Mucosa of stomach (tissue), 1 donor: ENCODE measurements around the gene CBLB.

Experiments
- H3K27me3 ChIP-seq: one replicate; pipeline ENCODE4 v1.7.0; 2013; ENCODE audit warnings: mild to moderate bottlenecking, low read length; ENCODE audit not compliant: control insufficient read depth, insufficient read depth
- H3K36me3 ChIP-seq: one replicate; pipeline ENCODE4 v1.7.0; 2013; ENCODE audit warnings: low read length; ENCODE audit not compliant: control insufficient read depth, insufficient read depth
- H3K4me1 ChIP-seq: one replicate; pipeline ENCODE4 v1.7.0; 2013; ENCODE audit warnings: mild to moderate bottlenecking, low read length; ENCODE audit not compliant: control insufficient read depth, insufficient read depth
- H3K4me3 ChIP-seq: one replicate; pipeline ENCODE4 v1.7.0; 2013; ENCODE audit warnings: low read length
- H3K9ac ChIP-seq: one replicate; pipeline ENCODE4 v1.7.0; 2013; ENCODE audit warnings: mild to moderate bottlenecking, low read length, moderate library complexity
- H3K9me3 ChIP-seq: one replicate; pipeline ENCODE4 v1.7.0; 2013; ENCODE audit warnings: mild to moderate bottlenecking, low read length, moderate library complexity; ENCODE audit not compliant: control insufficient read depth
- donor health status: Pancreatic carcinoma.

The CBLB gene

DNA sequence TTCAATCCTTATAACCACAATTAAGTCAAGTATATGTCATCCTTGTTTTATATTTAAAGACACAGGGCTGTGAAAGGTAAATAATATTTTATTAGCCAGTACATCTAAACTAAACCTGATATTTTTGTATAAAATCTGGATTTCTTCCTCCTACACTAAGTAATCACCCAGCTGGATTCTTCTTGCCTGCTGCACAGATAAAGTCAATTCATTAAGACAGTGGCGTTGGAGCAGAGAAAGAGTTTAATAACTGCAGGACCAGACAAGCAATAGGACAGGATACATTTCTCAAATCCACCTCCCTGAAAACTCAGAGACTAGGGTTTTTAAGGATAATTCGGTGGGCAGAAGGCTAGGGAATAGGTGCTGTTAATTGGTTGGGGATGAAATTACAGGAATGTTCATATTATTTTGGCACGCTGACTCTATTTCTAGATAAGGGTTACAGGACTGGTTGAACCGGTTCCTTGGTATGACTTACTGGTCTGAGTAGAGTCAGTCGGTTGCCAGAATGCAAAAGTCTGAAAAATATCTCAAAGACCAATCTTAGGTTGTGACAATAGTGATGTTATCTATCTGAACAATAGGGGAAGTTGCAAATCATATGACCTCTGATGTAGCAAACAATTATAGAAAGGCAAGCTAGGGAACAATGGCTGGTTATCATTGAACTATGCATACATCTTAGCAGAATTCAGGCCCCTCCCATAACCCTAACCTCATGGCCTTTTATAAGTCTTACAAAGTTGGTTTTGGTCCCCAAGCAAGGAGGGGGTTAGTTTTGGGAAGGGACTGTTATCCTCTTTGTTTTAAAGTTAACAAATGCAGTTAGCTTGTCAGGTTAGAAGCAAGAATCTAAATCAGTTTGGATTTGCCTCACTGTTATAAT is 257.3 kb downstream of the CBLB start:
- Histone ChIP-seq H3K27me3 (no peaks in the 10 kb centered on the region), H3K9ac (no peak overlapping the region), H3K4me3 (no peak overlapping the region), H3K36me3 (no peaks in the 10 kb centered on the region), H3K4me1 (no peaks in the 10 kb centered on the region), H3K9me3 (no peaks in the 10 kb centered on the region)

DNA sequence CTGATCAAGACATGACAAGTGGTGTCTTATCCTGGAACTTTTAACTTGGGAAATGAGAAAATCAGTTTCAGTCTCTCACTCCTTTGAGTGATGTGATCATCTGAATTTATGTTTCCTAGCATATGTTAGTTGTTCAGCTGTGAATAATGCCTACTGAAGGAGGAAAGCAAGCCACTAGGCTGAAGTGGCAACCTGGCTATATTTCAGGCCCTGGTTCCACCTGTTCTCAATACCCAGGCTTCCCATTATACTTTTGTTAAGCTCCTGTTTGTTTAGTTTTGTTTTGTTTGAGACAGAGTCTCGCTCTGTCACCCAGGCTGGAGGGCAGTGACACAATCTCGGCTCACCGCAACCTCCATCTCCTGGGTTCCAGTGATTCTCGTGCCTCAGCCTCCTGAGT is 258.3 kb downstream of the CBLB start:
- no peaks in the 10 kb centered on the region for H3K9me3 ChIP-seq
- no peak overlapping the region for H3K9ac ChIP-seq
- no peaks in the 10 kb centered on the region for H3K36me3 ChIP-seq
- H3K27me3 ChIP-seq, result no peaks in the 10 kb centered on the region
- no peak overlapping the region for H3K4me3 ChIP-seq
- no peaks in the 10 kb centered on the region for H3K4me1 ChIP-seq

DNA sequence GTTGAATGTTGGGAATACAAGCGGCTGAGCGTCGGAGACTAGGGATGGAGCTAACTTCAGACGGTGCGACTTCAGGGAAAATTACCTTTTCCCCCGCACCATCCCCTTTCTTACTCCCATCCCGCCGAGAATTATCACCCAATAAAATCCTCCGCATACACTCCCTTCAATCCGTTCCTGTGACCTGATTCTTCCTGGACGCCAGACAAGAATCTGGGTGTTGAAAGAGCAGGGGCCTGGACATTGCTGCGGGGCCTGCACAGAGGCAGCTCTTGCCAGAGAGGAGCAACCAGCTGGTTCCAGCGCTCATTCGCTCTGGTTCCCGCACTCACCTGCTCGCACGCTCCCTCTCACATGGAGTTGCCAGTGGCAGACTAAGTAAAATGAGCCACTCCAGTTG is 260.2 kb downstream of the CBLB start:
- H3K27me3 ChIP-seq, result no peaks in the 10 kb centered on the region
- no peaks in the 10 kb centered on the region for H3K9me3 ChIP-seq
- no peak overlapping the region for H3K9ac ChIP-seq
- H3K4me3 ChIP-seq, result no peak overlapping the region
- no peaks in the 10 kb centered on the region for H3K36me3 ChIP-seq
- no peaks in the 10 kb centered on the region for H3K4me1 ChIP-seq

DNA sequence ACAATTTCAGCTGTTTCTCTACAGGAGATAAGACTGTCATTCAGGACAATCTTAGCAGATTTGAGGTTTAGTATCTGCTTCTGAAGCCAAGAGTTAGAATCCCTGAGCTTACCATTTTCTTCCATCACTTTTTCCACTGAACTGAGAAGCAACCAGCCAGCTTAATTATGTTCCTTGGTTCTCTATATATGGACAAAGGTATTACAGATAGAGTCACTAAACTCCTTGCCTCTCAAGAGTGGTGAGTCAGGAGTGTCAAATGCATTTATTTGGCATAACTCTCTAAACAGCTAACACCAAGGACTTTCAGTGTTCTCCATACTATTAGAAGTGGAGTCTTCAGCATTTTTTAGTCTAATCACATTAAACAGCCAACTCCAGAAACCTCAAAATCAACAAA is 262.8 kb downstream of the CBLB start:
- no peaks in the 10 kb centered on the region for H3K4me1 ChIP-seq
- H3K36me3 ChIP-seq, result no peaks in the 10 kb centered on the region
- H3K9ac ChIP-seq, result no peak overlapping the region
- H3K27me3 ChIP-seq, result no peaks in the 10 kb centered on the region
- no peaks in the 10 kb centered on the region for H3K9me3 ChIP-seq
- H3K4me3 ChIP-seq, result no peak overlapping the region
